Muscle of leg (tissue), 11 donors: ENCODE results near the gene OR2W1. TPM values are rescaled to one million over a fixed set of nuclear protein-coding genes. Genes with fewer than 3 reads are reported as not detected.

Experiments
- DNase-seq: peaks from one replicate; pipeline ENCODE4 v3.0.0; 2013
- H3K27ac ChIP-seq: one replicate; pipeline ENCODE4 v1.5.1; 2013; ENCODE audit warnings: mild to moderate bottlenecking, low read length, control low read depth
- H3K27me3 ChIP-seq: one replicate; pipeline ENCODE4 v1.6.1; 2013; ENCODE audit warnings: low read length; ENCODE audit not compliant: control insufficient read depth, insufficient read depth
- H3K36me3 ChIP-seq: one replicate; pipeline ENCODE4 v1.6.1; 2013; ENCODE audit warnings: low read length; ENCODE audit not compliant: control insufficient read depth, insufficient read depth
- H3K4me1 ChIP-seq: one replicate; pipeline ENCODE4 v1.6.1; 2013; ENCODE audit warnings: low read length; ENCODE audit not compliant: control insufficient read depth, insufficient read depth
- H3K4me3 ChIP-seq: one replicate; pipeline ENCODE4 v1.5.1; 2013; ENCODE audit warnings: low read length, control low read depth
- H3K9me3 ChIP-seq: replicated peaks from 2 replicates; pipeline ENCODE4 v1.6.1; 2013; ENCODE audit warnings: low read depth, low read length; ENCODE audit not compliant: control insufficient read depth
- WGBS: methylation state at CpG from one replicate; pipeline ENCODE4 v1.1.5; 2013; ENCODE audit warnings: missing lambda C conversion rate; ENCODE audit not compliant: insufficient coverage; 5-methylcytosine and 5-hydroxymethylcytosine counted together
- polyA plus RNA-seq, 8 donors: library from polyadenylated mRNA; unstranded; fragments of 120-200 nt; gene quantifications; one replicate each; pipeline versions ENCODE4 v1.2.1 to v1.2.3, GENCODE V29; 2013; ENCODE audit warnings: inconsistent platforms in 1 of 8, low replicate concordance in 1 of 8; ENCODE audit not compliant: insufficient read length in 8 of 8, insufficient read depth in 1 of 8
- total RNA-seq: library from RNA; stranded (reverse); fragments of 120-200 nt; gene quantifications from one replicate; pipeline ENCODE4 v1.2.4, GENCODE V29; 2013

Gene OR2W1
- total and polyA plus RNA-seq, 9 donors: not detected

DNA sequence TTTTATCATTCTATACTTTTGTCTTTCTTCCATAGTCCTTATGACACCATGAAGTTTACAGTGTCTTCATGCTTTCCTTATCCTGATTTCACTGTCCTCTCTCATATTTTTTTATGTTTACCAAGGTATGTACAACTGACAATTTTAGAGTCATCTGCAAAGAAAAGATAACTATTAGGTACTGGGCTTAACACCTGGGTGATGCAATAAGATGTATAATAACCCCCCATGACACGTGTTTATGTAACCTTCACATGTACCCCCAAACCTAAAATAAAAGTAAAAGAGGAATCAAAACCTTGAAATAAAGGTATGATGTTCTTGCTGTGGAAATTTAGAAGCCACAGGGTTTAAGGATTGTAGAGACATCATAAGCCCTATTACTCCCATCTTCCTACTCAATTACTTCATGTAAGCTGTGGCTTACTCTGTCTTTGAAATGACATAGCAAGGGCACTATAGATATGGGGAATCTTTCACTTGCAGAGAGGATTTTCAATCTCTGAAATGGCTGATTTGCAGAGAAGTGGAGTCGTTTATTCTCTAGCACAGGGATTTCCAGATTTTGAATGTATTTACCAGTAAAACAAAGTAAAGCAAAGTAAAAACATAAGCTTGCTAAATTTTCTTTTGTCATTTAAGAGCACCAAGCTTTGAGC, 18.9 kb downstream of the OR2W1 start:
- Histone ChIP-seq H3K36me3 (no peaks in the 10 kb centered on the region), H3K27me3 (peaks cover 3% of the 10 kb centered on the region), H3K4me1 (no peaks in the 10 kb centered on the region), H3K9me3 (no peaks in the 10 kb centered on the region), H3K27ac (no peak overlapping the region), H3K4me3 (no peak overlapping the region)
- DNase-seq: no peak
- WGBS: no CpG with 5 or more reads among the region's 2 CpGs

DNA sequence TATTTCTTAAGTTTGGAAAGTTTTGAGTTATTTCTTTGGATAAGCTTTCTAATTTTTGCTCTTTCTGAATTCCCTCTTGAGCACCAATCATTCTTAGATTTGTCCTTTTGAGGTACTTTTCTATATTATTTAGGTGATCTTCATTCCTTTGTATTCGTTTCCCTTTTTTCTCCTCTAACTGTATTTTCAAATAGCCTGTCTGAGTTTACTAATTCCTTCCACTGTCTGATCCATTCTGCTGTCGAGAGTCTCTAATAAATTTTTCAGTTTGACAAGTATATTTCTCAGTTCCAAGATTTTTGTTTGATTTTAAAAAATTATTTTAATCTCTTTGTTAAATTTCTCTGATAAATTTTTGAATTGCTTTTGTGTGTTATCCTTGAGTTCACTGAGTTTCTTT, 23.5 kb downstream of the OR2W1 start:
- peaks cover 4% of the 10 kb centered on the region for H3K27me3 ChIP-seq

DNA sequence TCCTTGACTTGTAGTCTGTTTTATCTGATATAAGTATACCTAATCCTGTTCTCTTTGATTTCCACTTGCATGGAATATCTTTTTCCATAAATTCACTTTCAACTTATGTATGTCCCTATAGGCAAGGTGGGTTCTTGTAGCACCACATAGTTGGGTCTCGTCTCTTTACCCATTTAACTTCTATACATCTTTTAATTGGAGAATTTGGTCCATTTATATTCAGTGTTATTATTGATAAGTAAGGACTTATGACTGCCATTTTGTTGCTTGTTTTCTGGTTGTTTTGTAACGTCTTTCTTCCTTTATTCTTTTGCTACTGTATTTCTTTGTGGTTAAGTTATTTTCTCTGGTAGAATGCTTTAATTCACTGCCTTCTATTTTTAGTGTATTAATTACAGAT, 25.3 kb downstream of the OR2W1 start:
- peaks cover 2% of the 10 kb centered on the region for H3K4me1 ChIP-seq
- H3K36me3 ChIP-seq: no peaks in the 10 kb centered on the region
- no CpG with 5 or more reads among the region's 2 CpGs for WGBS
- H3K27me3 ChIP-seq: peaks cover 18% of the 10 kb centered on the region
- H3K27ac ChIP-seq: no peak overlapping the region
- H3K4me3 ChIP-seq: no peak overlapping the region
- no peaks in the 10 kb centered on the region for H3K9me3 ChIP-seq
- no peak for DNase-seq

More for the DNA sequence above, 23.5 kb downstream of the OR2W1 start:
- WGBS: no CpG with 5 or more reads among the region's 2 CpGs
- no peak for DNase-seq
- H3K4me3 ChIP-seq: no peak overlapping the region
- no peaks in the 10 kb centered on the region for H3K36me3 ChIP-seq
- no peaks in the 10 kb centered on the region for H3K9me3 ChIP-seq
- no peak overlapping the region for H3K27ac ChIP-seq
- no peaks in the 10 kb centered on the region for H3K4me1 ChIP-seq

DNA sequence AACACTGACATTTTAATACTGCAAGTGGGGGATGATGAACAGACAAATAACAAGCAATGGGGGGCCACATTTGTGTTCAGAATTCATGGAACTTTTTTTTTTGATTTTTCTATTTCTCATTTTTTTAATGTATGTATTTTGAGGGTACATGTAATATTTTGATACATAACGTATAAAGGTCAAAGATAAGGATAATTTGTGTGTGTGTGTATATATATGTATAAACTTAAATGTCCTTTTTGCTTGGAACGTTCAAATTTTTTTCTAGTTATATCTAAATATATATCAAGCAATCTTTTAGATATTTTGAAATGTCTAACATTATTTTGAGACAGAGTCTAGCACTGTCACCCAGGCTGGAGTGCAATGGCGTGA, 27.6 kb downstream of the OR2W1 start:
- Histone ChIP-seq H3K9me3 (no peaks in the 10 kb centered on the region), H3K36me3 (no peaks in the 10 kb centered on the region), H3K4me3 (no peak overlapping the region), H3K27me3 (peaks cover 30% of the 10 kb centered on the region), H3K27ac (no peak overlapping the region), H3K4me1 (peaks cover 2% of the 10 kb centered on the region)
- no peak for DNase-seq
- 25% methylated on average over 1 of the region's 3 CpGs for WGBS

DNA sequence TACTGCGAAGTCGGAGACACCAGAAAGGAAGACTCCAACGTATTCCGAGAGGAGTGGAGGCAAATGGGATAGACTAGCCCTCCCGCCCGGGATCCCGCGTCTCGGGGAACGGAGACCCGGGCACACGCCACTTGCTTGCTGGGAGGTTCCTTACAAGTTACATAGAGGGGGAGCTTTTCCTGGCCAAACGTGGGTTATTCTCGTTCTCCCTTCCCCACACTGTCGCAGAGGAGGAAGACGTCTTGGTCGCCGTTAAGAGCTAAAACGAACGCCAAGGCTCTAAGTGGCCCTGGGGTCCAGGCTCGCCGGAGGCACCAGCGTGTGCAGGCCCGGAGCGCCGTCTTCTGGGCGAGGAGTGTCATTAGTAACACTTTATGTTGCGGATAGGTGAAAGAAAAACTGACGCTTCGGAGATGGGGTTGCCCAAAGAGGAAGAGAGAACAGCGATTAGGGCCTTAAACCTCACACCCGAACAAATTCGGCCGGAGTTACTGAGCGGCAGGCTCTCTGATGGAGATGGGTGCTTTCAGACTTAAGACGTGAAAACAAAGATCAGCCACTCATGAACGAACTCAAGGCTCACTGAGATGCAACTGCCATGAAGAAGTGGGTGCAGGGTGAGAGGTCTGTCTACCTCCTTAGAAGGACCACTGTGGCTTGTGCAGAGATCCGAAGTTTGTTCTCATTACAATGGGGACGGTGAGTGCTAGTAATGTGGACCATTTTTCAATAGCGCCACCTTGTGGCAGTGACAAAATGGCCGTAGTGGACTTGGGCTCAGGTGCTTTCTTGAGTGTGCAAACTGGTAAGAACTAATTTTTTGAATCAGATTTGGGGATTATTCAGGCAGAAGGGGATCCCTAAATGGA, 28.2 kb downstream of the OR2W1 start:
- H3K27ac ChIP-seq: no peak overlapping the region
- H3K27me3 ChIP-seq: peaks cover 30% of the 10 kb centered on the region
- WGBS: under 1% methylated on average over 31 of the region's 41 CpGs
- peak; percentile 88 for DNase-seq
- H3K36me3 ChIP-seq: no peaks in the 10 kb centered on the region
- peak overlapping the region; percentile 60 for H3K4me3 ChIP-seq
- H3K4me1 ChIP-seq: peaks cover 2% of the 10 kb centered on the region
- no peaks in the 10 kb centered on the region for H3K9me3 ChIP-seq

DNA sequence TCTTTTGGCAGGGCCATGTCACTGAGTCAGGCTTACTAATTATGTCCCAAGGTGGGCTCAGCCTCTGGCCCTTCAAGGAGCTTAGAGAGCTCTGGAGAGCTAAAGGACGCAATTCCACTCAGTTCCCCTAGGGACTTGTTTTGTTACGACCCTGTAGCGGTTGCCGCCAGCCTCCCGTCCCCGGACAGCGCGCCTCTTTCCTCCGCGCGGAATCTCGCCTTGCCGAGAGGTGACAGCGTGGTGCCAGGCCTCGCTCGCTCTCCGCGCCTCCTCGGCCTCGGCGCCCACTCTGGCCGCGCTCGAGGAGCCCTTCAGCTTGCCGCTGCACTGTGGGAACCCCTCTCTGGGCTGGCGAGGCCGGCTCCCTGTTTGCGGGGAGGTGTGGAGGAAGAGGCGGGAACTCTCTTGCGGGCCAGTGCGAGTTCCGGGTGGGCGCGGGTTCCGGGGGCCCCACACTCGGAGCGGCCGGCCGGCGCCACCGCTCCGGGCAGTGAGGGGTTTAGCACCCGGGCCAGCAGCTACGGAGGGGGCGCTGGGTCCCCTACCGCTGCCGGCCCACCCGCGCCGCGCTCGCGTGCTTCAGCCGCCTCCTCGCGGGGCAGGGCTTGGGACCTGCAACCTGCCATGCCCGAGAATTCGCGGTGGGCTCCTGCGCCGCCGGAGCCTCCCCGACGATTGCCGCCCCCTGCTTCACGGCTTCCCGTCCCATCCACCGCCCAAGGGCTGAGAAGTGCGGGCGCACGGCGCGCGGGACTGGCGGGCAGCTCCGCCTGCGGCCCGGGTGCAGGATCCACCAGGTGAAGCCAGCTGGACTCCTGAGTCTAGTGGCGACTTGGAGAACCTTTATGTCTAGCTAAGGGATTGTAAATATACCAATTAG, 30.0 kb downstream of the OR2W1 start:
- Histone ChIP-seq H3K36me3 (no peaks in the 10 kb centered on the region), H3K9me3 (no peaks in the 10 kb centered on the region), H3K27me3 (peaks cover 33% of the 10 kb centered on the region), H3K4me1 (peaks cover 2% of the 10 kb centered on the region), H3K4me3 (peak overlapping the region; percentile 28), H3K27ac (no peak overlapping the region)
- DNase-seq: no peak
- WGBS: 54% methylated on average over 54 of the region's 79 CpGs

DNA sequence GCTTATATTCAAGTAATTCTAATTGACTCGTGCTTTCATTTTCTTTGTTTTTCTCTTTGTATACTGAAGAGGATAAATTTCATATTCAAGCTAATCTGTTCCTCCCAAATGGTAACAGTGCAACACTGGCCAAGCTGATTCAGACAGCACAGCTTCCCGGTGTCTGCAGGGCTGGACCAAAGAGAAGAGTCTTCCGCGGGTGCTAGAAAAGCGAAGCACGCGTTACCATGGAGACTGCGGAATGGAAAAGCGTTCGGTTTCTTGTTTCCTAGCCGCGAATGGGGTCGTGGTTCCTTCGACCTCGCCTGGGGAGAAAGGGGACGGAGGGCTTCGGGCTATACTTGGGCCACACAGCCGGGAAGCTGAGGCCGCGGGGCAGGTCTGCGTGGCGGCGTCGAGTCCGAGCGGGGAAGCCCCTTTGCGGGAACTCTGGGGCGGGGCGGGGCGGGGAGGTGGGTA, 33.7 kb downstream of the OR2W1 start:
- no peaks in the 10 kb centered on the region for H3K9me3 ChIP-seq
- peak overlapping the region; percentile 58 for H3K4me3 ChIP-seq
- H3K4me1 ChIP-seq: peaks cover 2% of the 10 kb centered on the region
- H3K27ac ChIP-seq: peak overlapping the region; percentile 74
- peaks cover 28% of the 10 kb centered on the region for H3K27me3 ChIP-seq
- 2% methylated on average over 12 of the region's 30 CpGs for WGBS
- H3K36me3 ChIP-seq: no peaks in the 10 kb centered on the region
- peak; percentile 92 for DNase-seq

DNA sequence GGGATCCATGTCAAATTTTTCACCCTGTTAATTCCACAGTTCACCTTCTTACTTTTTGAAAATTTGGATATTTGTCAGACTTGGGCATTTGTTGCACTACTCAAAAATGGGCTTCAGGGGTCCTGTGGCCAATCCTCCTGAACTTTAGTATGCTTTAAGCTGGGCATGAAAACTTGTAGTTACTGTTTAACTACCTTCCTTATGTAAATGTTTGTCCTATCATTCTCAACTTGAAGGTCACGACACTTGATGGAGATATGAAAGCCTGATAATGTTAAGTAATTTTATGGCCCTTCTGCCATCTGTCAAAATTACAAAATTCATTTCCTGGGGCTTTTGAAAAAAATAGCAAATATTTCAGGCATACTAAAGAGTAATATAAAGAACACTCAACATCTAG, 35.6 kb downstream of the OR2W1 start:
- Histone ChIP-seq H3K36me3 (no peaks in the 10 kb centered on the region), H3K27me3 (peaks cover 13% of the 10 kb centered on the region), H3K9me3 (no peaks in the 10 kb centered on the region), H3K4me3 (no peak overlapping the region), H3K4me1 (peaks cover 4% of the 10 kb centered on the region), H3K27ac (no peak overlapping the region)
- DNase-seq: no peak
- no CpG with 5 or more reads among the region's 1 CpG for WGBS

DNA sequence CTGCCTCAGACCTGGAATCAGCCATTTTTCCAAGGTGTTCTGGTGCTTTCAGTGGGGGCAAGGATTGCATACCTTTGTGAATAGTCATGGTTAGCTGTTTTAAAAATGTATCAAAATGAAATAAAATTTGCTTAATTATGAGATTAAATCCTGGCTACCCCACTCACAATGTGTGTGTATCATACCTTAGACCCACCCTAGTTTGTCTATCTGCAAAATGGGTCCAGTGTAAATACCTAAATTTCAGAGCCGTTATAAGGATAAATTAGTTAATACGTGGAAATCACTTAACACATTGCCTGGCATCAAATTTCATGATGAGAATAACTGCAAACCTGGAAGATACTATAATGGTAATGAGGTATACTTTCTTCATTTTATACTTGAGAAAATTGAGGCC, 36.9 kb downstream of the OR2W1 start:
- no peak overlapping the region for H3K27ac ChIP-seq
- no peaks in the 10 kb centered on the region for H3K36me3 ChIP-seq
- peaks cover 4% of the 10 kb centered on the region for H3K4me1 ChIP-seq
- DNase-seq: no peak
- peaks cover 6% of the 10 kb centered on the region for H3K27me3 ChIP-seq
- WGBS: no CpG with 5 or more reads among the region's 2 CpGs
- H3K4me3 ChIP-seq: no peak overlapping the region
- no peaks in the 10 kb centered on the region for H3K9me3 ChIP-seq
